GM12878 (cell line): ENCODE measurements around the gene TSPEAR. TPM values are rescaled to one million over a fixed set of nuclear protein-coding genes. Genes with fewer than 3 reads are reported as not detected.

ENCODE experiments used
- ATAC-seq: fragments of 200-7000 bp; cut with Tn5 transposase; 3 replicates; pipeline ENCODE4 v1.9.1; 2020; ENCODE audit warnings: mild to moderate bottlenecking, moderate library complexity
- BruUV-seq: library from RNA; stranded (reverse); fragments of 400-500 nt; replicated peaks from 2 replicates; lab custom pipeline; 2021; lab: Mats Ljungman, UMichigan
- CTCF ChIA-PET: fragments of 300-600 bp; sonication (Branson Sonifier 250); formaldehyde crosslinking; extraction: SDS; loops from one replicate; lab custom pipeline; 2021; ENCODE audit warnings: inconsistent platforms; lab: Yijun Ruan, JAX
- POLR2A ChIA-PET: fragments of 350-600 bp; formaldehyde crosslinking; extraction: SDS; loops from one replicate; lab custom pipeline; 2021; ENCODE audit warnings: inconsistent platforms; lab: Charles Lee
- RAD21 ChIA-PET: fragments of 300-600 bp; sonication (Branson Sonifier 250); formaldehyde crosslinking; loops from one replicate; lab custom pipeline; 2023; ENCODE audit warnings: antibody characterized with exemption; ENCODE audit not compliant: unreplicated experiment; lab: Charles Lee
- SMC1A ChIA-PET: fragments of 300-600 bp; sonication (Branson Sonifier 250); formaldehyde crosslinking; loops from one replicate; lab custom pipeline; 2023; ENCODE audit not compliant: unreplicated experiment, uncharacterized antibody; lab: Charles Lee
- DNase-seq: peaks from one replicate; pipeline ENCODE4 v3.0.0-alpha.2; 2011; ENCODE audit warnings: low read depth, low spot score
- FAIRE-seq: peaks from 3 replicates; lab custom pipeline; 2011; peaks lifted over from hg19 to GRCh38; lab: Jason Lieb, UNC
- H2AFZ ChIP-seq: 2 replicates; pipeline ENCODE4 v1.6.0; 2011; ENCODE audit warnings: low read depth, low read length, control low read depth; ENCODE audit not compliant: control insufficient read depth
- H3K27ac ChIP-seq: 2 replicates; pipeline ENCODE4 v1.5.1; 2011; ENCODE audit warnings: control low read depth; ENCODE audit not compliant: control insufficient read depth, insufficient read depth
- H3K27me3 ChIP-seq, 2 experiments: replicated peaks in 1 of 2; 2 replicates each; pipeline versions ENCODE4 v1.6.0 to v1.6.1; 2011; ENCODE audit warnings: low read length in 1 of 2; ENCODE audit not compliant: control insufficient read depth in 2 of 2, insufficient read depth in 2 of 2
- H3K36me3 ChIP-seq, 2 experiments: 2 replicates each; pipeline ENCODE4 v1.5.1; 2011; ENCODE audit warnings: low read length in 1 of 2; ENCODE audit not compliant: control insufficient read depth in 2 of 2, insufficient read depth in 2 of 2
- H3K4me1 ChIP-seq: 2 replicates; pipeline ENCODE4 v1.6.1; 2011; ENCODE audit warnings: mild to moderate bottlenecking, low read length, moderate library complexity, mixed read lengths; ENCODE audit not compliant: control insufficient read depth, insufficient read depth
- H3K4me2 ChIP-seq: 2 replicates; pipeline ENCODE4 v1.6.0; 2011; ENCODE audit warnings: control low read depth; ENCODE audit not compliant: control insufficient read depth, insufficient read depth
- H3K4me3 ChIP-seq: fragments of 200-600 bp; sonication (generic); 2 replicates; pipeline ENCODE4 v1.5.1; 2016
- H3K79me2 ChIP-seq: 2 replicates; pipeline ENCODE4 v1.6.0; 2011; ENCODE audit warnings: low read length; ENCODE audit not compliant: control insufficient read depth, insufficient read depth
- H3K9ac ChIP-seq: 2 replicates; pipeline ENCODE4 v1.8.0; 2011; ENCODE audit warnings: low read length, control low read depth, mixed read lengths; ENCODE audit not compliant: control insufficient read depth, insufficient read depth
- H3K9me3 ChIP-seq: replicated peaks from 3 replicates; pipeline ENCODE4 v1.5.1; 2011; ENCODE audit warnings: mild to moderate bottlenecking, low read length; ENCODE audit not compliant: control insufficient read depth, insufficient read depth
- H4K20me1 ChIP-seq: 2 replicates; pipeline ENCODE4 v1.6.0; 2011; ENCODE audit not compliant: control insufficient read depth, insufficient read depth
- ESRRA ChIP-seq: IDR thresholded peaks from 2 replicates; pipeline ENCODE4 v1.6.1; 2012; ENCODE audit warnings: mild to moderate bottlenecking, low read length, improper control_type of control experiment
- EZH2 ChIP-seq: IDR thresholded peaks from 2 replicates; pipeline ENCODE4 v1.6.1; 2012; ENCODE audit warnings: low read depth, mild to moderate bottlenecking, control low read depth, inconsistent platforms, low read length, borderline replicate concordance; ENCODE audit not compliant: control insufficient read depth
- IKZF1 ChIP-seq: fragments of 450-650 bp; conservative IDR thresholded peaks from 2 replicates; pipeline ENCODE4 v1.6.1; 2017; ENCODE audit warnings: antibody characterized with exemption, mild to moderate bottlenecking
- LARP7 ChIP-seq: fragments of 450-650 bp; IDR thresholded peaks from 2 replicates; pipeline ENCODE4 v1.6.1; 2017; ENCODE audit warnings: mild to moderate bottlenecking
- WGBS: methylation state at CpG from one replicate; pipeline ENCODE4 v1.1.6; 2016; ENCODE audit warnings: low lambda C conversion rate; ENCODE audit not compliant: insufficient replicate concordance, insufficient coverage; ENCODE audit errors: missing lambda C conversion rate; 5-methylcytosine and 5-hydroxymethylcytosine counted together
- in situ Hi-C: fragments of 300-500 bp; cut with MboI; formaldehyde crosslinking; loops from 9 replicates; pipeline ENCODE4 v1.14.3; 2018; ENCODE audit warnings: mixed read lengths
- intact Hi-C: fragments of 100-400 bp; cut with micrococcal nuclease; formaldehyde crosslinking; loops from one replicate; pipeline ENCODE4 v1.14.2; 2022; ENCODE audit not compliant: unreplicated experiment
- polyA plus RNA-seq, 11 experiments: library from polyadenylated mRNA; depleted of rRNA in 4 of 11; unstranded in 6 of 11; stranded (reverse) in 5 of 11; fragments of >200 nt; fragmentation: Nextera tagmentation in 4 of 11; fragmentation: Illumina TruSeq in 1 of 11; extraction: Ambion mirVana in 4 of 11; extraction: Trizol in 1 of 11; gene quantifications; 1 replicate in 1 of 11; 2 replicates in 10 of 11; pipeline versions ENCODE4 v1.2.1 to v1.2.3, GENCODE V29; 2011 to 2016; ENCODE audit warnings: inconsistent platforms in 2 of 11, missing spikeins in 2 of 11, low read depth in 1 of 11
- total RNA-seq, 4 experiments: library from RNA; depleted of rRNA in 3 of 4; stranded (reverse); fragments of >200 nt in 3 of 4; fragmentation: Illumina TruSeq in 1 of 4; extraction: Trizol in 1 of 4; gene quantifications; 2 replicates each; pipeline versions ENCODE4 v1.2.1 to v1.2.3, GENCODE V29; 2013 to 2021
- TF ChIP-seq, protein P1 (sequence below): fragments of 450-650 bp; IDR thresholded peaks from 2 replicates; pipeline ENCODE4 v1.6.1; 2017; ENCODE audit warnings: mild to moderate bottlenecking, moderate library complexity

Gene TSPEAR
- total and polyA plus RNA-seq, 10 of the 15 experiments (the other 5 are each of a cell fraction or from before 2014, with no cell fraction given), result not detected

DNA sequence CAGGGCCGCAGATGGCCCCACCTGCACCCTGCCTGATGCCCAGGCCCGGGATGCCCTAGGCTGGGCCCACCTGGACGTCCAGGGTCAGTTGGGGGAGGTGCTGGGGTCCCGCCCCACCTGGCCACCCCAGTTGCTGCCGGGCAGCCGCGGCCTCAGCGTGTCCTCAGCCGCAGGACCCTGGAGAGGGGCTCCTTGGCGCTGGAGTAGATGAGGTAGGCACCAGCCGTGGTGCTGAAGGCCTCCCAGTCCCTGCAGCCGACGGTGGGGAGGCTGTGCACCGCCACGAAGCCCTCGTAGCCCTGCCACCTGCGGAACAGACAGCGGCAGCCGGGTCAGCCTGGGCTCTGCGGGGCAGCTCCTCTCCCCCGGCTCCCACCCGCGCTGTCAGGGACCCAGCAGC lies 211.7 kb downstream of the TSPEAR start:
- Histone ChIP-seq H3K4me2 (no peak overlapping the region), H3K27me3 (no peaks in the 10 kb centered on the region; a peak in 1 of 4 replicates), H2AFZ (no peak overlapping the region), H3K79me2 (no peaks in the 10 kb centered on the region), H3K4me3 (no peak overlapping the region)
- SMC1A ChIA-PET, result no interaction called here
- ATAC-seq (no peak), FAIRE-seq (no peak)
- CTCF ChIA-PET, result no interaction called here
- WGBS, result 57% methylated on average over 23 of the region's 23 CpGs
- POLR2A ChIA-PET, result no interaction called here
- RAD21 ChIA-PET, result no interaction called here
- TF ChIP-seq LARP7 (no peak), ESRRA (no peak), EZH2 (no peak), IKZF1 (no peak)
- TF ChIP-seq, protein P1, sequence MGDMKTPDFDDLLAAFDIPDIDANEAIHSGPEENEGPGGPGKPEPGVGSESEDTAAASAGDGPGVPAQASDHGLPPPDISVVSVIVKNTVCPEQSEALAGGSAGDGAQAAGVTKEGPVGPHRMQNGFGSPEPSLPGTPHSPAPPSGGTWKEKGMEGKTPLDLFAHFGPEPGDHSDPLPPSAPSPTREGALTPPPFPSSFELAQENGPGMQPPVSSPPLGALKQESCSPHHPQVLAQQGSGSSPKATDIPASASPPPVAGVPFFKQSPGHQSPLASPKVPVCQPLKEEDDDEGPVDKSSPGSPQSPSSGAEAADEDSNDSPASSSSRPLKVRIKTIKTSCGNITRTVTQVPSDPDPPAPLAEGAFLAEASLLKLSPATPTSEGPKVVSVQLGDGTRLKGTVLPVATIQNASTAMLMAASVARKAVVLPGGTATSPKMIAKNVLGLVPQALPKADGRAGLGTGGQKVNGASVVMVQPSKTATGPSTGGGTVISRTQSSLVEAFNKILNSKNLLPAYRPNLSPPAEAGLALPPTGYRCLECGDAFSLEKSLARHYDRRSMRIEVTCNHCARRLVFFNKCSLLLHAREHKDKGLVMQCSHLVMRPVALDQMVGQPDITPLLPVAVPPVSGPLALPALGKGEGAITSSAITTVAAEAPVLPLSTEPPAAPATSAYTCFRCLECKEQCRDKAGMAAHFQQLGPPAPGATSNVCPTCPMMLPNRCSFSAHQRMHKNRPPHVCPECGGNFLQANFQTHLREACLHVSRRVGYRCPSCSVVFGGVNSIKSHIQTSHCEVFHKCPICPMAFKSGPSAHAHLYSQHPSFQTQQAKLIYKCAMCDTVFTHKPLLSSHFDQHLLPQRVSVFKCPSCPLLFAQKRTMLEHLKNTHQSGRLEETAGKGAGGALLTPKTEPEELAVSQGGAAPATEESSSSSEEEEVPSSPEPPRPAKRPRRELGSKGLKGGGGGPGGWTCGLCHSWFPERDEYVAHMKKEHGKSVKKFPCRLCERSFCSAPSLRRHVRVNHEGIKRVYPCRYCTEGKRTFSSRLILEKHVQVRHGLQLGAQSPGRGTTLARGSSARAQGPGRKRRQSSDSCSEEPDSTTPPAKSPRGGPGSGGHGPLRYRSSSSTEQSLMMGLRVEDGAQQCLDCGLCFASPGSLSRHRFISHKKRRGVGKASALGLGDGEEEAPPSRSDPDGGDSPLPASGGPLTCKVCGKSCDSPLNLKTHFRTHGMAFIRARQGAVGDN, result no peak
- TF ChIP-seq, all 136 proteins: peak for 0
- intact Hi-C loops, result no loop called here
- no peaks in the 10 kb centered on the region for H3K4me1 ChIP-seq
- no peaks in the 10 kb centered on the region; the same call in 2 of the 3 replicates for H3K9me3 ChIP-seq
- in situ Hi-C loops, result no loop called here
- no peaks in the 10 kb centered on the region for H3K36me3 ChIP-seq
- BruUV-seq, result no TSS peak
- no peak overlapping the region for H3K9ac ChIP-seq
- no peak for DNase-seq
- no peak overlapping the region for H3K27ac ChIP-seq
- no peaks in the 10 kb centered on the region for H4K20me1 ChIP-seq
